Smooth muscle cell (in vitro differentiated cells): ENCODE results near the gene SPDL1. TPM values are rescaled to one million over a fixed set of nuclear protein-coding genes. Genes with fewer than 3 reads are reported as not detected.

Experiments used
- DNase-seq: peaks from one replicate; lab custom pipeline; 2025; ENCODE audit not compliant: unreplicated experiment; lab: John Stamatoyannopoulos, UW
- H2AFZ ChIP-seq: fragments of 200-600 bp; sonication (generic); 2 replicates; pipeline ENCODE4 v1.6.0; 2016; ENCODE audit warnings: antibody characterized with exemption, low read depth, mild to moderate bottlenecking
- H3F3A ChIP-seq: fragments of 200-600 bp; sonication (generic); 2 replicates; pipeline ENCODE4 v1.6.0; 2017; ENCODE audit warnings: antibody characterized with exemption, low read depth
- H3K27ac ChIP-seq: fragments of 200-600 bp; sonication (generic); 2 replicates; pipeline ENCODE4 v1.5.1; 2016; ENCODE audit warnings: low read depth, mild to moderate bottlenecking
- H3K27me3 ChIP-seq: fragments of 200-600 bp; sonication (generic); 2 replicates; pipeline ENCODE4 v1.6.1; 2016; ENCODE audit warnings: low read depth, mild to moderate bottlenecking
- H3K36me3 ChIP-seq: fragments of 200-600 bp; sonication (generic); 2 replicates; pipeline ENCODE4 v1.5.1; 2016; ENCODE audit warnings: low read depth
- H3K4me1 ChIP-seq: fragments of 200-600 bp; sonication (generic); 2 replicates; pipeline ENCODE4 v1.5.1; 2016; ENCODE audit warnings: low read depth
- H3K4me2 ChIP-seq: fragments of 200-600 bp; sonication (generic); 2 replicates; pipeline ENCODE4 v1.6.0; 2016; ENCODE audit warnings: mild to moderate bottlenecking
- H3K4me3 ChIP-seq: fragments of 200-600 bp; sonication (generic); 2 replicates; pipeline ENCODE4 v1.5.1; 2016; ENCODE audit warnings: mild to moderate bottlenecking
- H3K79me2 ChIP-seq: fragments of 200-600 bp; sonication (generic); 2 replicates; pipeline ENCODE4 v1.6.0; 2016; ENCODE audit warnings: low read depth, mild to moderate bottlenecking
- H3K9ac ChIP-seq: fragments of 200-600 bp; sonication (generic); 2 replicates; pipeline ENCODE4 v1.6.0; 2016; ENCODE audit warnings: low read depth
- H3K9me3 ChIP-seq: fragments of 200-600 bp; sonication (generic); replicated peaks from 2 replicates; pipeline ENCODE4 v1.5.1; 2016; ENCODE audit warnings: low read depth
- H4K20me1 ChIP-seq: fragments of 200-600 bp; sonication (generic); 2 replicates; pipeline ENCODE4 v1.6.0; 2016; ENCODE audit warnings: low read depth
- WGBS: methylation state at CpG from one replicate; pipeline ENCODE4 v1.1.7; 2016; ENCODE audit warnings: low lambda C conversion rate; 5-methylcytosine and 5-hydroxymethylcytosine counted together
- polyA plus RNA-seq: library from polyadenylated mRNA; unstranded; fragments of >200 nt; fragmentation: Nextera tagmentation; extraction: Ambion mirVana; gene quantifications from 2 replicates; pipeline ENCODE4 v1.2.1, GENCODE V29; 2016
- total RNA-seq: library from RNA; depleted of rRNA; stranded (reverse); fragments of >200 nt; gene quantifications from 2 replicates; pipeline ENCODE4 v1.2.3, GENCODE V29; 2014
- TF ChIP-seq, protein P1 (sequence below): fragments of 200-600 bp; sonication (generic); IDR thresholded peaks from 2 replicates; pipeline ENCODE4 v1.5.1; 2017; ENCODE audit warnings: borderline replicate concordance, mild to moderate bottlenecking, antibody characterized with exemption; ENCODE audit not compliant: insufficient read depth, poor library complexity, severe bottlenecking

Gene SPDL1
- total and polyA plus RNA-seq, 2 experiments from 2014 or later = 28.0 to 75.2 TPM

DNA sequence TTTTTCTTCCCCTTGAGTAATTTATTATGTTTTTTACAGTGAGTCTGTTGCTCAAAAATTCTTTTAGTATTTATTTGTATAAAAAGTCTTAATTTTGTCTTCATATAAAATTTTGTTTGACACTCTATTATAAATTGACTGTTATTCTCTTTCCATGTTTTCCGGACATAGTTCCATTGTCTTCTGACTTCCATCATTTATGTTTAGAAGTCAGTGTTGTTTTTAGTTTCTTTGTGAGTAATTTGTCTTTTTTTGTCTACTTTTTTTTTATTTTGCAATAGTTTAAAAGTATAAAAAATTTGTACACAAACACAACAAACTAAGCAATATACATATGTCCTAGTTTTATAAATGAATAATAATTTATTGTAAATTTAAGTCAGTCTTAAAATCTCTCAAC lies 25.7 kb upstream of the SPDL1 start:
- TF ChIP-seq, protein P1, sequence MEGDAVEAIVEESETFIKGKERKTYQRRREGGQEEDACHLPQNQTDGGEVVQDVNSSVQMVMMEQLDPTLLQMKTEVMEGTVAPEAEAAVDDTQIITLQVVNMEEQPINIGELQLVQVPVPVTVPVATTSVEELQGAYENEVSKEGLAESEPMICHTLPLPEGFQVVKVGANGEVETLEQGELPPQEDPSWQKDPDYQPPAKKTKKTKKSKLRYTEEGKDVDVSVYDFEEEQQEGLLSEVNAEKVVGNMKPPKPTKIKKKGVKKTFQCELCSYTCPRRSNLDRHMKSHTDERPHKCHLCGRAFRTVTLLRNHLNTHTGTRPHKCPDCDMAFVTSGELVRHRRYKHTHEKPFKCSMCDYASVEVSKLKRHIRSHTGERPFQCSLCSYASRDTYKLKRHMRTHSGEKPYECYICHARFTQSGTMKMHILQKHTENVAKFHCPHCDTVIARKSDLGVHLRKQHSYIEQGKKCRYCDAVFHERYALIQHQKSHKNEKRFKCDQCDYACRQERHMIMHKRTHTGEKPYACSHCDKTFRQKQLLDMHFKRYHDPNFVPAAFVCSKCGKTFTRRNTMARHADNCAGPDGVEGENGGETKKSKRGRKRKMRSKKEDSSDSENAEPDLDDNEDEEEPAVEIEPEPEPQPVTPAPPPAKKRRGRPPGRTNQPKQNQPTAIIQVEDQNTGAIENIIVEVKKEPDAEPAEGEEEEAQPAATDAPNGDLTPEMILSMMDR = no peak
- Histone ChIP-seq H3K27me3 (peaks cover 6% of the 10 kb centered on the region), H3K9me3 (peaks cover 4% of the 10 kb centered on the region)

GRCh38 chr5:169561893-169562292 lies 21.7 kb upstream of the SPDL1 start:
- DNase-seq = no peak
- no peak overlapping the region for H3K27ac ChIP-seq
- peaks cover 24% of the 10 kb centered on the region for H3K27me3 ChIP-seq
- no peaks in the 10 kb centered on the region for H4K20me1 ChIP-seq
- H3K9me3 ChIP-seq = peaks cover 4% of the 10 kb centered on the region
- H3K79me2 ChIP-seq = no peaks in the 10 kb centered on the region
- no peaks in the 10 kb centered on the region for H3F3A ChIP-seq
- TF ChIP-seq, protein P1 = no peak
- no peaks in the 10 kb centered on the region for H3K4me1 ChIP-seq
- no peak overlapping the region for H3K4me3 ChIP-seq
- no peak overlapping the region for H3K4me2 ChIP-seq
- 79% methylated on average over 2 of the region's 2 CpGs for WGBS
- H3K9ac ChIP-seq = no peak overlapping the region
- no peaks in the 10 kb centered on the region for H3K36me3 ChIP-seq
- no peak overlapping the region for H2AFZ ChIP-seq

More for the DNA sequence above, 25.7 kb upstream of the SPDL1 start:
- Histone ChIP-seq H2AFZ (no peak overlapping the region), H3K79me2 (no peaks in the 10 kb centered on the region), H3K9ac (no peak overlapping the region), H3K4me2 (no peak overlapping the region), H4K20me1 (no peaks in the 10 kb centered on the region), H3F3A (no peaks in the 10 kb centered on the region), H3K4me1 (no peaks in the 10 kb centered on the region), H3K4me3 (no peak overlapping the region), H3K36me3 (no peaks in the 10 kb centered on the region), H3K27ac (no peak overlapping the region)
- WGBS = 86% methylated on average over 1 of the region's 1 CpG
- no peak for DNase-seq

DNA sequence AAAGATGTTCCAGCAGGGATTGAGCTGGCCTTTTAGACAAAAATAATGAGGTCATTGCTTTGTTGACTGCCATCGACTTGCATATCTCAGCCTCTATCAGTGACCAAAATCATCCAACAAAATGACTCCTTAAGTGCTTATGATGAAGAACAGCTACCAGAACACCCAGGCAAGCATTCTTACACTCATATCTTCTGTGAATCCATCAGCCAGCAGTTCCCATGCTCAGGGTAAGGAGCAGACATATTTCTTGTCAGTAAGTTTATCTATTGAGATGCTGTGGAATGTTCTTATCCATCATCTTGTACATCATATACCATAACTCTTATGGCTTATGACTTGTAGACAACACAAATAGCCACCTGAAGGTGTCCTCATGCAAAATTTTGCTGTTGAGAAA lies 20.2 kb upstream of the SPDL1 start:
- H2AFZ ChIP-seq = no peak overlapping the region
- no peak overlapping the region for H3K4me3 ChIP-seq
- no peaks in the 10 kb centered on the region for H3K36me3 ChIP-seq
- no peak for DNase-seq
- H3K79me2 ChIP-seq = no peaks in the 10 kb centered on the region
- no peaks in the 10 kb centered on the region for H3K4me1 ChIP-seq
- TF ChIP-seq, protein P1 = no peak
- WGBS = 33% methylated on average over 1 of the region's 1 CpG
- no peaks in the 10 kb centered on the region for H3F3A ChIP-seq
- H3K27me3 ChIP-seq = peaks cover 28% of the 10 kb centered on the region
- no peaks in the 10 kb centered on the region for H4K20me1 ChIP-seq
- no peak overlapping the region for H3K9ac ChIP-seq
- H3K4me2 ChIP-seq = no peak overlapping the region
- no peaks in the 10 kb centered on the region for H3K9me3 ChIP-seq
- no peak overlapping the region for H3K27ac ChIP-seq

DNA sequence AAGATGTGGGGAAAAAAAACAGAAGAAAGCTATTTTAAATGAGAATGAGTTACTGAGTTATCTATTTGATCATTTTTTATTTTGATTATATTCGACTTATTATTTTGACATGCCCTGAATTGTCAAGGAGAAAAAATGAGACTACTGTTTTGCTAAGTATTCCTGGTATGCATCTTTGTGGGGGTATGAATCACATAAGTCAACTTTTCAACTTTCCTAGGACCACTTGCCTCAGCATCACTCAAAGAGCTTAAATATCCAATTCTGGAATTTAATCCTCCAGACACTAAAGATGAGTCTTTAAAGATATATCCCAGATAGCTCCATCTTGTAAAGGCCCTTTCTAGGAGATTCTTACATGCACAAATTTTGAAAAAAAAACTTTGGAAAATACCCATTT lies 17.4 kb upstream of the SPDL1 start:
- no peak overlapping the region for H2AFZ ChIP-seq
- no peak overlapping the region for H3K9ac ChIP-seq
- TF ChIP-seq, protein P1 = no peak
- H3F3A ChIP-seq = no peaks in the 10 kb centered on the region
- H3K4me2 ChIP-seq = no peak overlapping the region
- H4K20me1 ChIP-seq = no peaks in the 10 kb centered on the region
- no peaks in the 10 kb centered on the region for H3K36me3 ChIP-seq
- no peaks in the 10 kb centered on the region for H3K4me1 ChIP-seq
- WGBS = 90% methylated on average over 1 of the region's 1 CpG
- H3K27me3 ChIP-seq = peaks cover 52% of the 10 kb centered on the region
- H3K27ac ChIP-seq = no peak overlapping the region
- no peaks in the 10 kb centered on the region for H3K9me3 ChIP-seq
- no peaks in the 10 kb centered on the region for H3K79me2 ChIP-seq
- no peak for DNase-seq
- H3K4me3 ChIP-seq = no peak overlapping the region
